ENCODE measurements around the gene UGT1A1. TPM values are rescaled to one million over a fixed set of nuclear protein-coding genes. Genes with fewer than 3 reads are reported as not detected.

The UGT1A1 gene
- total and polyA plus RNA-seq, 4 donors, result 145 to 386 (median 288) TPM; not detected in 1

- no peak overlapping the region for H3K4me3 ChIP-seq (ENCODE audit: low read depth in 1 of 3, low read length in 3 of 3)
- no peaks in the 10 kb centered on the region for H3K36me3 ChIP-seq (ENCODE audit: control insufficient read depth in 4 of 4, insufficient read depth in 3 of 4, low read depth in 1 of 4, low read length in 3 of 4)
- H3K4me1 ChIP-seq (ENCODE audit: control insufficient read depth in 4 of 4, insufficient read depth in 4 of 4, low read length in 3 of 4), result peaks cover 10 to 61% (median 31%) of the 10 kb centered on the region in 4 donors
- H3K27ac ChIP-seq (ENCODE audit: low read depth in 1 of 2, low read length in 2 of 2), result no peak overlapping the region
- no peak for DNase-seq (ENCODE audit: low spot score)
- TF ChIP-seq, protein P1, sequence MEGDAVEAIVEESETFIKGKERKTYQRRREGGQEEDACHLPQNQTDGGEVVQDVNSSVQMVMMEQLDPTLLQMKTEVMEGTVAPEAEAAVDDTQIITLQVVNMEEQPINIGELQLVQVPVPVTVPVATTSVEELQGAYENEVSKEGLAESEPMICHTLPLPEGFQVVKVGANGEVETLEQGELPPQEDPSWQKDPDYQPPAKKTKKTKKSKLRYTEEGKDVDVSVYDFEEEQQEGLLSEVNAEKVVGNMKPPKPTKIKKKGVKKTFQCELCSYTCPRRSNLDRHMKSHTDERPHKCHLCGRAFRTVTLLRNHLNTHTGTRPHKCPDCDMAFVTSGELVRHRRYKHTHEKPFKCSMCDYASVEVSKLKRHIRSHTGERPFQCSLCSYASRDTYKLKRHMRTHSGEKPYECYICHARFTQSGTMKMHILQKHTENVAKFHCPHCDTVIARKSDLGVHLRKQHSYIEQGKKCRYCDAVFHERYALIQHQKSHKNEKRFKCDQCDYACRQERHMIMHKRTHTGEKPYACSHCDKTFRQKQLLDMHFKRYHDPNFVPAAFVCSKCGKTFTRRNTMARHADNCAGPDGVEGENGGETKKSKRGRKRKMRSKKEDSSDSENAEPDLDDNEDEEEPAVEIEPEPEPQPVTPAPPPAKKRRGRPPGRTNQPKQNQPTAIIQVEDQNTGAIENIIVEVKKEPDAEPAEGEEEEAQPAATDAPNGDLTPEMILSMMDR (IDR thresholded peaks at IDR 0.05; ENCODE audit: low read depth, low read length, missing input control), result no peak
- no peak overlapping the region for H3K9ac ChIP-seq (ENCODE audit: low read depth in 1 of 2, low read length in 2 of 2)
- no peaks in the 10 kb centered on the region for H3K9me3 ChIP-seq (ENCODE audit: control insufficient read depth in 4 of 4, low read length in 3 of 4)
- H3K27me3 ChIP-seq (ENCODE audit: control insufficient read depth in 4 of 4, insufficient read depth in 4 of 4, low read length in 3 of 4), result no peaks in the 10 kb centered on the region
Measured at GRCh38 chr2:233758141-233758540, 1.9 kb upstream of the UGT1A1 start.

GRCh38 chr2:233758849-233759248 is 1.2 kb upstream of the UGT1A1 start:
- Histone ChIP-seq H3K4me3 (ENCODE audit: low read depth in 1 of 3, low read length in 3 of 3) (no peak overlapping the region), H3K27ac (ENCODE audit: low read depth in 1 of 2, low read length in 2 of 2) (peak overlapping the region; percentile 15 to 85), H3K4me1 (ENCODE audit: control insufficient read depth in 4 of 4, insufficient read depth in 4 of 4, low read length in 3 of 4) (peaks cover 10 to 60% (median 31%) of the 10 kb centered on the region in 4 donors), H3K9me3 (ENCODE audit: control insufficient read depth in 4 of 4, low read length in 3 of 4) (no peaks in the 10 kb centered on the region), H3K36me3 (ENCODE audit: control insufficient read depth in 4 of 4, insufficient read depth in 3 of 4, low read depth in 1 of 4, low read length in 3 of 4) (no peaks in the 10 kb centered on the region), H3K27me3 (ENCODE audit: control insufficient read depth in 4 of 4, insufficient read depth in 4 of 4, low read length in 3 of 4) (no peaks in the 10 kb centered on the region), H3K9ac (ENCODE audit: low read depth in 1 of 2, low read length in 2 of 2) (no peak overlapping the region)
- TF ChIP-seq MAX (IDR thresholded peaks at IDR 0.05), result no peak
- no peak for TF ChIP-seq HNF4A (conservative IDR thresholded peaks at IDR 0.05)
- no peak for TF ChIP-seq YY1 (IDR thresholded peaks at IDR 0.05)
- no peak for TF ChIP-seq FOXA1 (IDR thresholded peaks at IDR 0.05)
- no peak for TF ChIP-seq JUND (IDR thresholded peaks at IDR 0.05)
- TF ChIP-seq, protein P2, sequence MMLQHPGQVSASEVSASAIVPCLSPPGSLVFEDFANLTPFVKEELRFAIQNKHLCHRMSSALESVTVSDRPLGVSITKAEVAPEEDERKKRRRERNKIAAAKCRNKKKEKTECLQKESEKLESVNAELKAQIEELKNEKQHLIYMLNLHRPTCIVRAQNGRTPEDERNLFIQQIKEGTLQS (IDR thresholded peaks at IDR 0.05), result no peak
- TF ChIP-seq HNF4G (IDR thresholded peaks at IDR 0.05), result no peak
- no peak for TF ChIP-seq TAF1 (conservative IDR thresholded peaks at IDR 0.05)
- no peak for TF ChIP-seq NR2F2 (IDR thresholded peaks at IDR 0.05)
- TF ChIP-seq, protein P3, sequence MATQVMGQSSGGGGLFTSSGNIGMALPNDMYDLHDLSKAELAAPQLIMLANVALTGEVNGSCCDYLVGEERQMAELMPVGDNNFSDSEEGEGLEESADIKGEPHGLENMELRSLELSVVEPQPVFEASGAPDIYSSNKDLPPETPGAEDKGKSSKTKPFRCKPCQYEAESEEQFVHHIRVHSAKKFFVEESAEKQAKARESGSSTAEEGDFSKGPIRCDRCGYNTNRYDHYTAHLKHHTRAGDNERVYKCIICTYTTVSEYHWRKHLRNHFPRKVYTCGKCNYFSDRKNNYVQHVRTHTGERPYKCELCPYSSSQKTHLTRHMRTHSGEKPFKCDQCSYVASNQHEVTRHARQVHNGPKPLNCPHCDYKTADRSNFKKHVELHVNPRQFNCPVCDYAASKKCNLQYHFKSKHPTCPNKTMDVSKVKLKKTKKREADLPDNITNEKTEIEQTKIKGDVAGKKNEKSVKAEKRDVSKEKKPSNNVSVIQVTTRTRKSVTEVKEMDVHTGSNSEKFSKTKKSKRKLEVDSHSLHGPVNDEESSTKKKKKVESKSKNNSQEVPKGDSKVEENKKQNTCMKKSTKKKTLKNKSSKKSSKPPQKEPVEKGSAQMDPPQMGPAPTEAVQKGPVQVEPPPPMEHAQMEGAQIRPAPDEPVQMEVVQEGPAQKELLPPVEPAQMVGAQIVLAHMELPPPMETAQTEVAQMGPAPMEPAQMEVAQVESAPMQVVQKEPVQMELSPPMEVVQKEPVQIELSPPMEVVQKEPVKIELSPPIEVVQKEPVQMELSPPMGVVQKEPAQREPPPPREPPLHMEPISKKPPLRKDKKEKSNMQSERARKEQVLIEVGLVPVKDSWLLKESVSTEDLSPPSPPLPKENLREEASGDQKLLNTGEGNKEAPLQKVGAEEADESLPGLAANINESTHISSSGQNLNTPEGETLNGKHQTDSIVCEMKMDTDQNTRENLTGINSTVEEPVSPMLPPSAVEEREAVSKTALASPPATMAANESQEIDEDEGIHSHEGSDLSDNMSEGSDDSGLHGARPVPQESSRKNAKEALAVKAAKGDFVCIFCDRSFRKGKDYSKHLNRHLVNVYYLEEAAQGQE (IDR thresholded peaks at IDR 0.05), result no peak
- TF ChIP-seq, protein P1 (IDR thresholded peaks at IDR 0.05; ENCODE audit: low read depth, low read length, missing input control), result no peak
- TF ChIP-seq RAD21 (IDR thresholded peaks at IDR 0.05), result no peak
- no peak for TF ChIP-seq SP1 (IDR thresholded peaks at IDR 0.05)
- no peak for TF ChIP-seq ZBTB33 (IDR thresholded peaks at IDR 0.05)
- 74% methylated on average over 2 of the region's 2 CpGs for WGBS
- no peak for DNase-seq (ENCODE audit: low spot score)

All from liver (tissue), 9 donors.